ENCODE data around the gene KIF1A. TPM values are rescaled to one million over a fixed set of nuclear protein-coding genes. Genes with fewer than 3 reads are reported as not detected.

The KIF1A gene
- total RNA-seq, 2 experiments from 2014 or later, result not detected

DNA sequence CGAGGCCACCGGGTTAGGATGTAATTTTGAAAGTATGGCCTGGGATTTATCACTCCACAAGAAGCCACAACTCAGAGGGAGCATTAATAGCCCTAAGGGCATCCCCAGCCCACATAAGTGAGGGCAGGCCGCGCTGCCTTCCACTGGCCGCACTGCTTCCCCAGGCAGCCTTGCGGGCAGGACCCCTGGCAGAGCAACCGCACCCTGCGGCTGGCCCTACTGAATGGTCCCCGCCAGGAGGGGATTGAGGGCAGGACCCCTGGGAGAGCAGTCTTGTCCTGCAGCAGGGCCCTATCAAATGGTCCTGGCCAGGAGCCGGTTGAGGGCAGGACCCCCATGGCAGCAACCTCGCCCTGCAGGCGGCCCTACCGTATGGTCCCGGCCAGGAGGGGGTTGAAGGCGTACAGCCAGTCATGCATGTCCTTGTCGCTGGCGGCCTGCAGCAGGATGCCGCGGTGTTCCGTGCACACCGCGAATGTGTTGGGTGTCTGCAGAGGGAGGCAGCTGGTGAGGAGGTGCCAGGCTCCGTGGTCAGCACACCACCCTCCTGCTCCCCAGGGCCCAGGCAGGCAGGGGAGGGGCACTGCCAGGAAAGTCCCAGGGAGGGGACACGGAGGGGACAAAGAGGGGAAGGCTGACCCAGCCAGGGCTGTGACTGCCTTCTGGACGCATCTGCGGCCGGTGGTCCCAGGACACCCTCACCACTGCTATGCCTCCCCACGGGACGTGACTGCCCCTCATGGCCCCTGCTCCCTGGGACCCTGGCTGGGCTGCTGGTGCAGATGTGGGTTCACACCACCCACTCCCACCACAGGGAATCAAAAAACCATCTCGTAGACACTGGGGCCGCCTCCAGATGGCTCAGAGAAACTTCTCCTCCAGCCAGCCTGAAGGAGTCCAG, 102.1 kb downstream of the KIF1A start:
- H3K9me3 Mint-ChIP-seq, result no peaks in the 10 kb centered on the region
- ChIA-PET POLR2A (no interaction called here), CTCF (no interaction called here)
- H3K27me3 Mint-ChIP-seq, result no peaks in the 10 kb centered on the region
- H3K4me1 Mint-ChIP-seq (ENCODE audit: low read depth), result no peaks in the 10 kb centered on the region
- TF ChIP-seq, protein P1, sequence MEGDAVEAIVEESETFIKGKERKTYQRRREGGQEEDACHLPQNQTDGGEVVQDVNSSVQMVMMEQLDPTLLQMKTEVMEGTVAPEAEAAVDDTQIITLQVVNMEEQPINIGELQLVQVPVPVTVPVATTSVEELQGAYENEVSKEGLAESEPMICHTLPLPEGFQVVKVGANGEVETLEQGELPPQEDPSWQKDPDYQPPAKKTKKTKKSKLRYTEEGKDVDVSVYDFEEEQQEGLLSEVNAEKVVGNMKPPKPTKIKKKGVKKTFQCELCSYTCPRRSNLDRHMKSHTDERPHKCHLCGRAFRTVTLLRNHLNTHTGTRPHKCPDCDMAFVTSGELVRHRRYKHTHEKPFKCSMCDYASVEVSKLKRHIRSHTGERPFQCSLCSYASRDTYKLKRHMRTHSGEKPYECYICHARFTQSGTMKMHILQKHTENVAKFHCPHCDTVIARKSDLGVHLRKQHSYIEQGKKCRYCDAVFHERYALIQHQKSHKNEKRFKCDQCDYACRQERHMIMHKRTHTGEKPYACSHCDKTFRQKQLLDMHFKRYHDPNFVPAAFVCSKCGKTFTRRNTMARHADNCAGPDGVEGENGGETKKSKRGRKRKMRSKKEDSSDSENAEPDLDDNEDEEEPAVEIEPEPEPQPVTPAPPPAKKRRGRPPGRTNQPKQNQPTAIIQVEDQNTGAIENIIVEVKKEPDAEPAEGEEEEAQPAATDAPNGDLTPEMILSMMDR (IDR thresholded peaks at IDR 0.05), result no peak
- intact Hi-C loops (cut with DNase I, micrococcal nuclease), result loop anchor here in 1 of 2 experiments (10.0 kb wide), 1 partner anchor 53 kb away; no protein-coding TSS in a partner anchor
- DNase-seq (no peak), ATAC-seq (ENCODE audit: poor library complexity) (no peak)
- H3K4me1 ChIP-seq (ENCODE audit: insufficient read depth, low read length), result no peaks in the 10 kb centered on the region
- H3K9me3 ChIP-seq (ENCODE audit: control insufficient read depth in 1 of 2, insufficient read depth in 1 of 2, low read length in 2 of 2), result peaks cover 0 to 20% of the 10 kb centered on the region in 2 experiments
- H3K4me3 Mint-ChIP-seq, result no peak overlapping the region
- H3K27ac Mint-ChIP-seq, result no peak overlapping the region
- H3K36me3 Mint-ChIP-seq (ENCODE audit: low read depth), result no peaks in the 10 kb centered on the region
- H3K27me3 ChIP-seq (ENCODE audit: control insufficient read depth in 1 of 2, insufficient read depth in 2 of 2, low read length in 2 of 2), result no peaks in the 10 kb centered on the region
- no peak overlapping the region for H3K27ac ChIP-seq (ENCODE audit: low read depth in 1 of 2, low read length in 2 of 2)
- no peak overlapping the region for H3K4me3 ChIP-seq (ENCODE audit: low read length)
- H3K36me3 ChIP-seq (ENCODE audit: insufficient read depth, low read length), result no peaks in the 10 kb centered on the region

DNA sequence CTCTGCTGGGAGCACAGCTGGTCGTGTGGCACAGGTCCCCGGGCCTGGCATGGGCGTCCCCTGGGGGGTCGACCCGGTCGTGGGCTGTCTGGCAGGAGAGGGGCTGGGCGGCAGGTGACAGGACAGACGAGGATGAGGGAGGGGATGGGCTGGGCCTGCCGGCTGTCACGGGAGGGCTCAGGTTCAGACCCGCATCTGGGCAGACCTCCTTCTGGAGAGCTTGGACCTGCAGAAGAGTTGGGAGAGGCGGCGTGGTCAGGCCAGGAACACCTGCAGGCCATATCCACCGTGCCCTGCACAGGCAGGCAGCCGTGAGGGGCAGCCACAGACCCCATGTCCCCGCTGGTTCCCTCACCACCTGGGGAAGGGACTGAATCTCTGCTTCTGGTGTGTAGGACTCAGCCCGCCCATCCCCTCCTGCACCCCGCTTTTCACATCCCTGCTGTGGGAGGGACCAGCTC, 102.8 kb downstream of the KIF1A start:
- DNase-seq (no peak), ATAC-seq (ENCODE audit: poor library complexity) (no peak)
- ChIA-PET CTCF (no interaction called here), POLR2A (no interaction called here)
- no peak overlapping the region for H3K4me3 ChIP-seq (ENCODE audit: low read length)
- H3K27ac Mint-ChIP-seq, result no peak overlapping the region
- no peaks in the 10 kb centered on the region for H3K4me1 ChIP-seq (ENCODE audit: insufficient read depth, low read length)
- intact Hi-C loops (cut with DNase I, micrococcal nuclease), result loop anchor here in 1 of 2 experiments (10.0 kb wide), 1 partner anchor 52 kb away; no protein-coding TSS in a partner anchor
- H3K4me1 Mint-ChIP-seq (ENCODE audit: low read depth), result no peaks in the 10 kb centered on the region
- H3K9me3 ChIP-seq (ENCODE audit: control insufficient read depth in 1 of 2, insufficient read depth in 1 of 2, low read length in 2 of 2), result peaks cover 0 to 20% of the 10 kb centered on the region in 2 experiments
- TF ChIP-seq, protein P1 (IDR thresholded peaks at IDR 0.05), result no peak
- H3K27ac ChIP-seq (ENCODE audit: low read depth in 1 of 2, low read length in 2 of 2), result no peak overlapping the region
- no peaks in the 10 kb centered on the region for H3K9me3 Mint-ChIP-seq
- no peak overlapping the region for H3K4me3 Mint-ChIP-seq
- H3K27me3 Mint-ChIP-seq, result no peaks in the 10 kb centered on the region
- H3K36me3 ChIP-seq (ENCODE audit: insufficient read depth, low read length), result no peaks in the 10 kb centered on the region
- no peaks in the 10 kb centered on the region for H3K36me3 Mint-ChIP-seq (ENCODE audit: low read depth)
- H3K27me3 ChIP-seq (ENCODE audit: control insufficient read depth in 1 of 2, insufficient read depth in 2 of 2, low read length in 2 of 2), result no peaks in the 10 kb centered on the region

DNA sequence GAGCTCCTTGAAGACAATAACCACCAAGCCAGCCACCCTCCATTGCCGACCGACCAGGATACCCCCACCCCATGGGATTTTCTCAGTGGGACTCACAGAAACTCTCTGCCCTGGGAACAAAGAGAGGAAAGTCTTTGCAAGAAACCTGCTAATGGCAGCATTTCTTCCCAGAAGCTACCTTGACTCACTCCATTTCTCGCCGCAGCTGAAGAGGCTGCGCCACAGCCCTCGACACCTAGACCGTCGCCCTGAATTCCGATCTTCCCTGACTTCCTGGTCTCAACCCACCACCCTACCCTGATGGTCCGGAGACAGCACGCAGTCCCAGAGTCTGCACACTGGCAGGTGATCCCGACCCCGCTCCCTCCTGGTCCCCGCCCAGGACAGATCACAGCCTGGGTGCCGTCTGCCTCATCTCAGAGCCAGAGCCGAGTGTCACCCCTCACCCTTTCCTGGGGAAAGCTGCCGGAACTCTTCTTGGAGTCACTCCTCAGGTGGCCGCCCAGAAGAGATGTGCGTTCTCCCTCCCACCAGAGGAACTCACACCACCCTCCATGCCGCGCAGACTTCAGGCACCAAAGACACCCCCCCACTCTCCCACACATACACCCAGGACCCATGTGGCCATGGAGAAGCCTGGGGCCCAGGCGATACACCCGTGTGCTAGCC, 103.8 kb downstream of the KIF1A start:
- Histone ChIP-seq H3K4me3 (ENCODE audit: low read length) (no peak overlapping the region), H3K9me3 (ENCODE audit: control insufficient read depth in 1 of 2, insufficient read depth in 1 of 2, low read length in 2 of 2) (peaks cover 0 to 20% of the 10 kb centered on the region in 2 experiments), H3K27ac (ENCODE audit: low read depth in 1 of 2, low read length in 2 of 2) (no peak overlapping the region), H3K4me1 (ENCODE audit: insufficient read depth, low read length) (no peaks in the 10 kb centered on the region), H3K27me3 (ENCODE audit: control insufficient read depth in 1 of 2, insufficient read depth in 2 of 2, low read length in 2 of 2) (no peaks in the 10 kb centered on the region), H3K36me3 (ENCODE audit: insufficient read depth, low read length) (no peaks in the 10 kb centered on the region)
- no peak for DNase-seq
- Mint-ChIP-seq H3K27ac (no peak overlapping the region), H3K4me3 (no peak overlapping the region), H3K9me3 (no peaks in the 10 kb centered on the region), H3K27me3 (no peaks in the 10 kb centered on the region), H3K36me3 (ENCODE audit: low read depth) (no peaks in the 10 kb centered on the region), H3K4me1 (ENCODE audit: low read depth) (no peaks in the 10 kb centered on the region)
- intact Hi-C loops (cut with DNase I, micrococcal nuclease), result loop anchor here in 1 of 2 experiments (10.0 kb wide), 1 partner anchor 51 kb away; no protein-coding TSS in a partner anchor
- ATAC-seq (ENCODE audit: poor library complexity), result no peak
- ChIA-PET CTCF (no interaction called here), POLR2A (no interaction called here)
- TF ChIP-seq, protein P1 (IDR thresholded peaks at IDR 0.05), result no peak
